AG20443 (cell line): ENCODE measurements around the gene HMCN1.
"Not testable (repeated sequence)": the region's sequence is repeated elsewhere in the genome, so short reads cannot be mapped to it uniquely, and the experiment has no call there.

Source experiments
- DNase-seq: peaks from one replicate; pipeline ENCODE4 v3.0.0; 2012; ENCODE audit warnings: low spot score, mixed read lengths

HMCN1 gene

DNA sequence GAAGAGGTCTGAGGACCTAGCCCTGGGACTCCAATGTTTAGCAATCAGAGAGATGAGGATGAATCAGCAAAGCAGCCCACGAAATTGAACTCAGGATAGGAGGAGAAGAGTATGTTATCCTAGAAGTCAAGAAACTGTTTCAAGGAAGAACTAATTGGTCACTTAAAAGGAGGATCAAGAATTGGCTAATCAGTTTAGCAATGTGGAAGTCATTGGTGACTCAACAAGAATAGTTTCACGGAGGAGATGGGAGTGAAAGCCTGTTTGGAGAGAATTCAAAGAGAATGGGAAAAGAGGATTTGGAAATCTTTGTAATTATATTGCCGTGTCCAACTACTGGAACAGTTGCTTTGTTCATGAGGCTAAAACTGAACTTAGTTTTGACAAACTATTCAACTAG lies 7.4 kb downstream of the HMCN1 start:
- peak; percentile 64 for DNase-seq

DNA sequence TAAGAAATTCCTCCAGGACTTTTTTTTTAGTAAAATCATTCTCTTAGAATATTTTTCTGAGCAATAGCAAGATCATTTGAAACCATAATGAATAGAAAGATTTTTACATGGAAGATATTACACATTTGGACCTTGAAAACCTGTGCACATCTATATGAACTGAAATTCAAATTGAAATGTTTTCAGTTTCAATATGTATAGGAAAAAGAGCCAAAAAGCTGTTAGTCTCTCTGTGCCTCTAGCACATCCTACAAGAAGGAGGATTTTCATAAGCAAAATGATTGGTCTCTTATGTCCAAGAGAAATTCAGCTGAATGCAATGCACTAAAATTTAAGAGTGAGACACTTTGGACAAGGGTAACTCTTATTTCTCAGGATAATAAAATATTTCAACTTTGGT lies 8.2 kb downstream of the HMCN1 start:
- no peak for DNase-seq

DNA sequence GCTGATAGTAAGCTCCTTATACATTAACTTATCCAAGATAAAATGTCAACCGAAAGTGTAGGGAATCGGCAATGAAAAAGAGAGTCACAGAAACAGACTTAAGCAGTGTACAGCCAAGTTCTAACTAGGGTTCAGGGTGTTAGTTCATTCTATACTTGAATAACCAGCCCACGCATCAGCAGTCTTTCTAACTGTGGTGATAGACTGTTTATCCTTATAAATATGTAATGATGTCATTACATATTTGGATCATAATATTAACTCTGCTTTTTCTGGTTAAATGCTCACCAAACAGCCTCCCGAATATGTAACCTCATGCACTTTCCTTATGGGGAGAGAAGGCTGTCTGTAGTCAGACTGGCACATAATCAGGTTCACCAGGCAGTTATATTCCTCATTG lies 11.0 kb downstream of the HMCN1 start:
- DNase-seq: no peak

DNA sequence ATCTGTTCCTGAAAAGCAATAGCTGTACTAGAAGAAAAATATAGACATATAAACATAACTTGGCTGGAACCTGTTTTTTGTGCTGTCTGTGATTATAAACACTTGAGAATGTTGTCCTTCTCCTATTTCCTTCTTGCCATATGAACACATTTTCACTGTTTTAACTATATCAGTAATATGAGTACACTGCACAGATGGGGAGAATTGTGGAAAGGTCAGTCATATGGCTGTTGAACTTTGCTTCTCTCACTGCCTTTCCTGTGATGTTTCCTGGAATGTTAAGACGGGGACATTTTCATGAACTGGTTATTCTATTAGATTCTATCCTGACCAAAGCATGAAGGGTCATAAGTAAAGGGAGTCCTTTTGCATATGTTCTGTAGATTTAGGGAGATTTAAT lies 24.9 kb downstream of the HMCN1 start:
- DNase-seq: no peak

DNA sequence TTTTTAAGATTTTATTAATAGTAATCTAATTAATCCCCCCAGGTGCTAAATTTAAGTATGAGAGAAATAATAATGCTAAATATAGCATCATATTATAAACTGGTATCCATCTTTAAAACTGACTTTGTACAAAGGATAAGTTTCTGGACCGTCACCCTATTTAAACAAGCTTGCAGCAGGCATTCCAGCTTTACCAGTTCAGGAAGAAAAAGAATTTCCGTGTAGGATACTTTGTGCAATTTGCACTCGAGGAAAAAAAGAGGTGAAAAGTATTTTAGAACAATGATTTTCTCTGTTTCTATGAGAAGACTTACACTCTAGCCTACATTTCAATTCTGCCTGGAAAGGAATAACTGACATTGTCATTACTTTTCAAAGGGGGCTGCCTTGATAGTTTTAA lies 27.6 kb downstream of the HMCN1 start:
- no peak for DNase-seq

DNA sequence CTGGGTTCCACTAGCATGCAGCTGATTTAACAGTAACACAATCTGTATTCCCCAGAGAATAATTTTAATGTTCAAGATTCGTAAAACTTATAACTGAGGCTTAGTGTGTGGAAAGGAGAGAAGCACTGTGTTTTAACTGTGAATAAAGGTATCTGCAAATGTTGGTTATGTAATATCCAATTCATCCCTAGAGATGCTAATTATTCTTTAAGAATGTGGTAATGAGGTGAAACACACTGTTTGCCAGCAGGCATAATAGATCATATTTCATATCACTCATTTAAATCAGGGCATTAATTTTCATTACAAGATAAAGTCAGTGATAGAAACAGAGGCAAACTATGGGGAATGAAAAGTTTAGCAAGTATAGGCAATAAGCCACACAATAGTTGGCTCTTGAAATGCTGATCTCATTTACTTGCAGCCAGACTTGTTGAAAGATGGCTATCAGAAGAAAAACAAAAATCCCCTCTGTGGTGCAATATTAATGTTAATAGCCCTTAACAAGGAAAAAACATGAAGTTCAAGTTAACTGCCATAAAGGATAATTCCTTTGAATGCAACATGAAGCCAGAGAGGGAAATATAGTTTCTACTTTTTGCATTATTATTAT lies 33.4 kb downstream of the HMCN1 start:
- no peak for DNase-seq

DNA sequence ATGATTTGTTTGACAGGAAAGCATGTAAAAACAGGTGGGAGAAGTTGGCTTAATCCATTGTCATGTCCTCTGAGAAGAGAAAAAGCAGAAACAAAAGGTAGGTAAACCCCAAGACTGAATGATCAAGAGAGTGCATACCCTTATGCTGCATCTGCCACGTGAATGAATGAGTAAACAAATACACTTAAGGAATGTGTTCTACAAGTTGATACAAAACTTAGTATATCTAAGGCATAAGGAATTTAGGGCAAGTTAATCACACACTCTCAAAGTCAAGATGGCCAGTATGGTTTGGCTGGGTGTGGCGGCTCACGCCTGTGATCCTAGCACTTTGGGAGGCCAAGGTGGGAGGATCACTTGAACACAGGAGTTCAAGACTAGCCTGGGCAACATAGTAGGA lies 34.2 kb downstream of the HMCN1 start:
- DNase-seq: no peak

DNA sequence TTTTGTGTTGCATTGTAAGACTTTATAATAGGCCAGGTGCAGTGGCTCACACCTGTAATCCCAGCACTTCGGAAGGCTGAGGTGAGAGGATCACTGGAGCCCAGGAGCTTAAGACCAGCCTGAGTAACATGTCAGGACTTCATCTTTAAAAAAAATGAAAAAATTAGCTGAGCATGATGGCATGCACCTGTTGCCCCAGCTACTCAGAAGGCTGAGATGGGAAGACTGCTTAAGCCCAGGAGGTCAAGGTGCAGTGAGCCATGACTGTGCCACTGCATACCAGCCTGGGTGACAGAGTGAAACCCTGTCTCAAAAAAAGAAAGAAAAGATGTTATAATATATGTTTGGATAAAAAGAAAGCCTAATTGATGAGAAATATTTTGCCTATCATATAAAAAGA lies 34.9 kb downstream of the HMCN1 start:
- no peak for DNase-seq

DNA sequence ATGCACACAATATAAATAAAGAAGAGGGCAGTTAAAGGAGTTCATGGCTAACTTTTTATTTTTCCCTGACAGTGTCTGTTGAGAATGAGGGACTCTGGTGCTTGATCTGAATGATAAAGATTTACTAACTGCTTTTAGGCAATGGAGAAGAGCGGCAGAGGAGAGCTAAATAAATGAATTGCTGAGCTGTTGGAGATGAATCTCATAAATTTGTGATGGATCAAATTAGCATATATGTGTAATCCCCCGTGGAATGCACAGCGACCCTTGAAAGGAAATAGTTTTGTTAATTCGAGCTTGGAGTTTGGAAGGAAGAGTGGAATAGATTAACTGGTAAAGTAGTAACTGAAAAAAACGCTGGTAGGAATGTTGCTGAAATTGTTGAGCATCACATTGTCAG lies 40.2 kb downstream of the HMCN1 start:
- no peak for DNase-seq

DNA sequence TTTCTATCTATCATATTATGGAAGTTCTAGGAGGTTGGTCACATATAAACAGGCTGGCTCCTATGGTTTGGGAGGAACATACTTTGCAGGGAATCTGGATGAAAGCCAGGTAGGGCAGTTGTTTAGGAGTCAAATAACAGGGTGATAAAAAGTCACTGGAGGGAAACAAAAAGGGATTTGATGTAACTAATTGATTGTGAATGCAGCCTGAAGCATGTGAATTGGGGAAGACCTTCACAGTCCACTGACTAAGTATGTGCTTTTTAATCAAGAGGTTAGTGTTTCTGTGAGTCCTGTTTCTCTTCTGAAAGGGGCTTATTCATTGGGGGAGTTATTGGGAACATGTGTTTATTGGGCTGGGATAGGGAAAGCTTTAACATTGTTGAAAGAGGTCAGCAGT lies 41.3 kb downstream of the HMCN1 start:
- no peak for DNase-seq

DNA sequence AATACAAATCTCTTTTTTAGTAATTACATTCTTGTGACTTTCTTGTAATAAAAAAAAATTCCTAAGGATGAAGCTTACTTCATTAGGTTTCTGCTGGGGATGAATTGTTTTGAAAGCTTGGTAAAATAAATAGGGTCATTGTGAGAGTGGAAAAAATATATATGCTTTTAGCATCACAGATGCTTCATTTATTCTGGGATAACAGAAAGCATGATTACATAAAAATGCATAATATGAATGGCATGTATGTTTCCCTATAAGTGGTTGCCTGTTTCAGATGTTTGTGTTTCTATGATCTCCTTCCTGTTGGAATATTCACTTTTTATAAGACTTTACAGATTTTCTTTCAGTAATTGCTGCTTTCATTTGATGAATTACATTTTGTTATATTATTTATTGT lies 42.3 kb downstream of the HMCN1 start:
- DNase-seq: no peak

DNA sequence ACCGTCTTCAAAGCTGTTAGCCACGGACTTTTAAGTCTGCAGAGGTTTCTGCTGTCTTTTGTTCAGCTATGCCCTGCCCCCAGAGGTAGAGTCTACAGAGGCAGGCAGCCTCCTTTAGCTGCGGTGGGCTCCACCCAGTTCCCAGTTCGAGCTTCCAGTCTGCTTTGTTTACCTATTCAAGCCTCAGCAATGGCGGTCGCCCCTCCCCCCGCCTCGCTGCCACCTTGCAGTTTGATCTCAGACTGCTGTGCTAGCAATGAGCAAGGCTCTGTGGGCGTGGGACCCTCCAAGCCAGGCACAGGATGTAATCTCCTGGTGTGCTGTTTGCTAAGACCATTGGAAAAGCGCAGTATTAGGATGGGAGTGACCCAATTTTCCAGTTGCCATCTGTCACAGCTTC lies 49.7 kb downstream of the HMCN1 start:
- not testable (repeated sequence) for DNase-seq

DNA sequence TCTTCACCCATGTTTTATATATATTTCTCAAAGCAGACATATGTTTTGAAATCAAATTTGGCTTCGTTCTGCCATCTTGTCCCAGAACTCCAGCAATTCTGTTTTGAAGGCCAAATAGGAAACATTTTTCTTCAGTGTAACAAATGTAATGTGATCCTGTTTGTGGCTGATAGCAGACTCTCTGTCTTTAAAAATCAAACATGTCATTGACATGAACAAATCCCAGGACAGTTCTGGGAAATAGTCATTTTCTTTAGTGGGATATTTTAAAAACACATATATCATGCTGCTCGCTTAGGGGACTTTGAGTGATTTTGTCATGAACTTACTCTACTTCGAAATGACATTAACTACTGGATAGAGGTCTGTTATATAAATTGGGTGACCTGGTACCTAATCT lies 51.4 kb downstream of the HMCN1 start:
- no peak for DNase-seq

DNA sequence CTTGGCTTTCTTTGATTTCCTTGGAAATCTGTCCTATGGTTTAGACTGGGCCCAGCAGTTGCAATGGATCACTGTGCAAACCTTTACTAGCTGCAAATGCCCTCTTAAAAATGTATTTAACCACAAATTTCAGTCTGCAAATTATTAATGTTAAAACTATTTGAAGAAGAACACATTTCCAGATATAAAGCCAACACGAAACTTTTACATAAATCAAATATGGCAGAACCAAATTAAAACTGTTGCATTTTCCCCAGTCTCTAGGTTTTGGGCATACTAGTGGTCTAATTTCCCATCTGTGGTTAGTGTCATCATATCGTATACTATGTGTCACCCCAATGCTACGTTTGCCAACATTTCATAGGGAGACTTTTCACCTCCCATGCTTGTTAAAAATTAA lies 52.3 kb downstream of the HMCN1 start:
- DNase-seq: peak; percentile 60

DNA sequence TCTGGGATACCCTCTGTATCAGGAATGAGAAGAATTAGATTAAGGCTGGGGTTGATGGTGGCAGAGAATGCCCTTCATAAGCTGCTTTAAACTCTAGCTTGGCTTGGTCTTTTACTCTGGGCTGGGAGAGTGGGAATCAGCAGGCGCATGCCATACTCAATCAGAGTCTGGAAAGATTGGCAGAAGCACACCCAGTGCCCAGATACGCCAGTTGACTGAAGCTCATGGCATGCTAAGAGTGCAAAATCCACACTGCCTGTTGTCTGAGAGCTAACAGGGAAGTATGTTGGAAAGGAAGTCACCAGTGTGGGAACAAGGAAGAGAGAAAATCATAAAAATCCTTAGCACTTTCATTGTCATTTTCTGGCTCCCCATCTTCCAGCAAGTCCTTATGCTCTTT lies 53.0 kb downstream of the HMCN1 start:
- no peak for DNase-seq

DNA sequence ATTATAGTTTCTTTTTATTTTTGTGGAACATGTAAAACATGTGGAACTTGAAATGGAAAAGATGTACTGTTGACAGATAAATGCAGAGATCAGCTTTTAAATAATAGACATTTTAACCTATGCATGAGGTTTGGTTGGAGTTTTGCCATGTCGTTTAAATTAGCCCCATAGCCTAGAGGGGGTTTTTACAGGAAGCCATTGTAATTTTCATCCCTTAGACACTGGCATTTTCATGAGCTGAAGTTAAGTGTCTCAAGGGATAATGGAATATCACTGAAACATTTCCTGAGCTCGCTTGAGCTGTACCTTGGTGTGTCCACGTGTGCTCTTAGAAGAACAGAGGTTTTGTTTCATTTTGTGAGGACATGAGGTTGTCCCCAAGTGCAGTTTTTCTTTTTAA lies 54.2 kb downstream of the HMCN1 start:
- DNase-seq: no peak

DNA sequence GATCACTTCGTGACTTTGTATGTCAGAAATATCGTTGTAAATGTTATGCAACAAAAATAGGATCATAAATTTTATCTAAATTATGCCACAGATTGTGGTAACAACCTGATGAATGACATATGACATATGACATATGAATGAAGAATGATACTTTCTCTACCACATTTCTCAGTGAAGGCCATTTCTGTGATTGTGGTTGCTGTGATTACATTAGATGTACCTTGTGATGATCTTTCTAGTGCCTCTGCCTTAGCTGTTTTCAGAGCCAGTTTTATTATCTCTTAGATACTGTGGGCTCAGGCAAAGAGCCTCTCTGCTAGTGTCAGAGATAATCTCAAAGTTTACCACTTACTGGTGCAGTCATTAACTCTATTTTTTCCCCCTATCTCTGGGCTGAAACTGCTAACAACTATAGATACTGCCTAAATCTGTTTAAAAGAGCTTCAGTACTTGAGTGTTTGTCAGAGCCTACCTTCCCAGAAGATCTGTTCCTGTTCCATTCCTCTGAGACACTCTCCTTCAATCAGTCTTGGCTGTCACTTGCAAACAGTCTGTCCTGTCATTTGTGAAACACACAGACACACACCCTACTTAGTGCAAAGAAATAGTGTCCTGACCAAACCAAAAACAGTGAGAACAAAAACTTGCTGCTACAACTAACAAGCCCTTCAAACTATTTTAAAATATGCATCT lies 55.5 kb downstream of the HMCN1 start:
- no peak for DNase-seq

DNA sequence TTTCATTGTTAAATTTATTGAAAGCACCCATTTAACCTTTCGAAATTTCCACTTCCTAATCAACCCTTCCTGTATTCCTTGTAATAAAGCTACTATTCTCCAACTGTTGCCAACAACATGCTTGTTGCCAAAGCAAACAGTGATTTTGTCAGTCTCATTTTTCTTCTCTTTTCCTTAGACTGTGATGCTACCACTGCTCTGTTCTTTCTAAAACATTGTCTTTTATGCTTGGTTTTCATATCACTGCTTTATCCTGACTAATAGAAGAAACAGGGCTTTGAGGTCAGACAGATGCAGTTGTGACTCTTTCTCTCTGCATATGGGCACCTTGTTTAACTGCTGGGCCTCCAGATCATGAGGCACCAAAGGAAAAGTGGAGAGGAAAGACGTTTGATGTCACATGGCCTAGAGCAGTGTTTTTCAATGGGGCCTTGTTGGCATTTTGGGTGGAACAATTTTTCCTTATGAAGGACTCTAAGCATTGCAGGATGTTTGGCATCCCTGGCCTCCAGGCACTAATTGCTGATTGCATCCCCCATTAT lies 56.1 kb downstream of the HMCN1 start:
- peak; percentile 21 for DNase-seq

DNA sequence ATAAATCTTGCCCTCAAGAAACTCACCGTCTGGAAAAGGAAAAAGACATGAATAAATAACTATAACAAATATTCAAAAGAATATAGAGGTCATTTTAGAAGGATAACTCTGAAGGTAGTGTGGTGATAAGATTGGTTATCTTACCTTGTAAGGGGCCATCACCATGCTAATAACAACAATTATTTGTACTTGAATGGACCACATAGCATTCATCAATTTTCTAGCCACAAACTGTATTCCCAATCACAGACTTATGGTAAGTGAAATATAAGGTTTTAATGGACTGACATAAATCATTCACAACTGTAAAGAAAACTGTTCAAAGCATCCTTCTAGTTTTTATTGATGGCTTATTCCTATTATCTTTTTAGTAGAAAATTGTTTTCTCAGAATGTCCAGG lies 57.8 kb downstream of the HMCN1 start:
- no peak for DNase-seq

DNA sequence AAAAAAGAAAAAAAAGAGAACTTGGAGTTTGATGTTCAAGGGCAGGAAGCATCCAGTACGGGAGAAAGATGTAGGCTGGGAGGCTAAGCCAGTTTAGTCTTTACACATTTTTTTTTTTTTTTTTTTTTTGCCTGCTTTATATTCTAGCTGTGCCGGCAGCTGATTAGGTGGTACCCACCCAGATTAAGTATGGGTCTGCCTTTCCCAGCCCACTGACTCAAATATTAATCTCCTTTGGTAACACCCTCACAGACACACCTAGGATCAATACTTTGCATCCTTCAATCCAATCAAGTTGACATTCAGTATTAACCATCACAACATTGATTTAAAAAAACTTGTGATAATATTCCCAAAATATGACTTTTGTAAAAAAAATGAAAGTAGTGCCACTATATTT lies 60.3 kb downstream of the HMCN1 start:
- not testable (repeated sequence) for DNase-seq

DNA sequence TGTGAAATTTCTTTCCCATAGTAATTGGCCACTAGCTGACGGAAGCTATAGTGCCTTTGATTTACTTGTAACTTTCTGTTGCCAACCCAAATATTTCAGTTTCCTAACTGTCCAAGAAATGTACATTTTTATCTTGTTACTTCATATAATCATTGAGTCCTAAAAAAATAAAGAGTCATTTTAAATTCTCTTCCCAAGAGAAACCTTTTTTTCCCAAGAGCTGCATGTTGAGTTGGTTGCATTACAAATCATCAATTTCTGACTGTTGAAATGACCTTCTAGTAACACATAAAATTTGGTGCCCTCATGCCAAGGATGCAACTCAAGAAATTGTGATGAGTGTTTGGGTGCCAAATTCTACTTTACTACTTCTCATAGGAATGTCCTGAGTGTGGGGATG lies 61.0 kb downstream of the HMCN1 start:
- DNase-seq: no peak

DNA sequence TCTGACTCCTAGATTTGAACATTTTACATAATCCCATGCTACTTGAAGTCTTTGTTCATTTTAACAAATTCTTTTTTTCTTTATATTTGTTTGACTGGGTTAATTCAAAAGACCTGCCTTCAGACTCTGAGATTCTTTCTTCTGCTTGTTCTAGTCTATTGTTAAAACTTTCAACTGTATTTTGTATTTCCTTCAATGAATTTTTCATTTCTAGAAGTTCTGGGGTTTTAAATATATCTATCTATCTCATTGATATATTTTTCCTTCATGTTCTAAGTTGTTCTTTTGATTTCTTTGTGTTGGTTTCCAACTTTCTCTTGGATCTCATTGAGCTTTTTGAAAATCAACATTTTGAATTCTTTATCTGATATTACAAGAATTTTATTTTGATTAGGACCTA lies 64.3 kb downstream of the HMCN1 start:
- DNase-seq: no peak

DNA sequence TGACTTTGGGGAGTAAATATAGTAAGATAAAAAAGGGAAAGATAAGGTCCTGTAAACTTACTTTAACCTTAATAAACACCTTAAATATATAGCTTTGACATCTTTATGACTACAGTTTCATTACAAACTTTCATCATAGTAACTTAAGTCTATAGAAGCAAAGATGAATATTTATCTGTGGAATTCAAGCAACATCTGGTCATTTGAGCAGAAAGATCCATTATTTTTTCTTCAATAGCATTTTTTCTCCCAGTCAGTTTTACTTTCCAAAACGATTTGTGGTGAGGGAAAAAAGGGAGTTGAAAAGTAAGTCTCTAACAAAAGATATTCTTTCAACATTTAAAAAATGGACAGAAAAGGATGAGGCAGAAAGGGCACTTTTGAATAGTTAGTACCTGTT lies 69.0 kb downstream of the HMCN1 start:
- no peak for DNase-seq

DNA sequence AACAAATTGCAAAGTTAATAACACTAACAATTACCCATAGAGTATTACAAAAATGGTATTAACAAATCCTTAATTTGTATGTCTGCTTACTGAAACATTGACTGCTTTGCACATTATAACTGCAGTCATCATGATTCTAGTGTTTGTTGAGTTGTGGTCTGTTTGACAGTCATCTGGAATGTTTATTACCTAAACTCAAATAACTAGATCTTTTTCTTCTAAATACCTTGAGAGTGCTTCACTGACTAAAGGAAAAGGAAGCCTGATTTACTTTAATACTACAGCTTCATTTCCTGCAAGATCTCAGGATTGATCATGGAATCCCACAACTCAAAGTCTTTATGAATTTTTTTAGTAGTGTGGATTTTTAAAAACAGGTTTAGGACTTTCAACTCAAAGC lies 70.0 kb downstream of the HMCN1 start:
- no peak for DNase-seq
